HEK293 (cell line): ENCODE measurements around the gene RHD.
A peak's percentile ranks its signal among the peaks of the same experiment; 100 is the strongest.

ENCODE experiments used
- GLI4 ChIP-seq: fragments of 450-650 bp; formaldehyde crosslinking; IDR thresholded peaks from 2 replicates; pipeline ENCODE4 v1.5.1; 2016; ENCODE audit warnings: missing biosample characterization, missing genetic modification characterization
- IKZF3 ChIP-seq: fragments of 450-650 bp; IDR thresholded peaks from 2 replicates; pipeline ENCODE4 v1.5.0; 2018; ENCODE audit warnings: missing biosample characterization, mild to moderate bottlenecking, missing genetic modification characterization, moderate library complexity
- KLF7 ChIP-seq: fragments of 450-650 bp; formaldehyde crosslinking; IDR thresholded peaks from 2 replicates; pipeline ENCODE4 v1.5.1; 2016; ENCODE audit warnings: missing biosample characterization, missing genetic modification characterization, borderline replicate concordance
- MZF1 ChIP-seq: fragments of 450-650 bp; formaldehyde crosslinking; IDR thresholded peaks from 2 replicates; pipeline ENCODE4 v1.5.1; 2017; ENCODE audit warnings: missing biosample characterization, missing genetic modification characterization, borderline replicate concordance
- ZEB2 ChIP-seq: fragments of 450-650 bp; formaldehyde crosslinking; IDR thresholded peaks from 2 replicates; pipeline ENCODE4 v1.5.1; 2016; ENCODE audit warnings: missing biosample characterization, missing genetic modification characterization
- ZFP69B ChIP-seq: fragments of 450-650 bp; formaldehyde crosslinking; IDR thresholded peaks from 2 replicates; pipeline ENCODE4 v1.5.1; 2016; ENCODE audit warnings: missing biosample characterization, missing genetic modification characterization
- ZNF138 ChIP-seq: fragments of 450-650 bp; formaldehyde crosslinking; IDR thresholded peaks from 2 replicates; pipeline ENCODE4 v1.5.1; 2016; ENCODE audit warnings: missing biosample characterization, missing genetic modification characterization, borderline replicate concordance
- ZNF157 ChIP-seq: fragments of 450-650 bp; formaldehyde crosslinking; IDR thresholded peaks from 2 replicates; pipeline ENCODE4 v1.5.1; 2016; ENCODE audit warnings: missing biosample characterization, missing genetic modification characterization
- ZNF169 ChIP-seq: fragments of 450-650 bp; formaldehyde crosslinking; IDR thresholded peaks from 2 replicates; pipeline ENCODE4 v1.5.1; 2016; ENCODE audit warnings: missing biosample characterization, missing genetic modification characterization
- ZNF223 ChIP-seq: fragments of 450-650 bp; formaldehyde crosslinking; IDR thresholded peaks from 2 replicates; pipeline ENCODE4 v1.5.1; 2016; ENCODE audit warnings: missing biosample characterization, missing genetic modification characterization
- ZNF24 ChIP-seq: fragments of 450-650 bp; formaldehyde crosslinking; IDR thresholded peaks from 2 replicates; pipeline ENCODE4 v1.5.1; 2016; ENCODE audit warnings: missing biosample characterization, missing genetic modification characterization
- ZNF274 ChIP-seq, 2 experiments: fragments of 200-500 bp in 1 of 2; fragments of 450-650 bp in 1 of 2; sonication (Bioruptor generic) in 1 of 2; formaldehyde crosslinking in 1 of 2; IDR thresholded peaks; 2 replicates each; pipeline versions ENCODE4 v1.5.1 to v1.6.1; 2014 to 2016; ENCODE audit warnings: borderline replicate concordance in 1 of 2, inconsistent platforms in 1 of 2, low read length in 1 of 2, missing biosample characterization in 1 of 2, missing genetic modification characterization in 1 of 2
- ZNF292 ChIP-seq: fragments of 450-650 bp; formaldehyde crosslinking; IDR thresholded peaks from 2 replicates; pipeline ENCODE4 v1.5.1; 2016; ENCODE audit warnings: low read depth, missing biosample characterization, missing genetic modification characterization, borderline replicate concordance
- ZNF48 ChIP-seq: fragments of 450-650 bp; formaldehyde crosslinking; IDR thresholded peaks from 2 replicates; pipeline ENCODE4 v1.5.1; 2016; ENCODE audit warnings: missing biosample characterization, missing genetic modification characterization
- ZNF514 ChIP-seq: fragments of 450-650 bp; formaldehyde crosslinking; IDR thresholded peaks from 2 replicates; pipeline ENCODE4 v1.5.1; 2016; ENCODE audit warnings: missing biosample characterization, missing genetic modification characterization
- ZNF561 ChIP-seq: fragments of 450-650 bp; IDR thresholded peaks from 2 replicates; pipeline ENCODE4 v1.5.1; 2018; ENCODE audit warnings: missing biosample characterization, missing genetic modification characterization, borderline replicate concordance
- ZNF623 ChIP-seq: fragments of 450-650 bp; formaldehyde crosslinking; IDR thresholded peaks from 2 replicates; pipeline ENCODE4 v1.5.1; 2016; ENCODE audit warnings: missing biosample characterization, missing genetic modification characterization
- ZNF707 ChIP-seq: fragments of 450-650 bp; formaldehyde crosslinking; IDR thresholded peaks from 2 replicates; pipeline ENCODE4 v1.5.1; 2016; ENCODE audit warnings: missing biosample characterization, missing genetic modification characterization
- ZNF747 ChIP-seq: fragments of 450-650 bp; formaldehyde crosslinking; IDR thresholded peaks from 2 replicates; pipeline ENCODE4 v1.5.1; 2016; ENCODE audit warnings: missing biosample characterization, missing genetic modification characterization
- ZNF785 ChIP-seq: fragments of 450-650 bp; formaldehyde crosslinking; IDR thresholded peaks from 2 replicates; pipeline ENCODE4 v1.5.1; 2016; ENCODE audit warnings: missing biosample characterization, missing genetic modification characterization
- ZNF791 ChIP-seq: fragments of 450-650 bp; formaldehyde crosslinking; IDR thresholded peaks from 2 replicates; pipeline ENCODE4 v1.5.1; 2016; ENCODE audit warnings: missing biosample characterization, missing genetic modification characterization
- ZSCAN30 ChIP-seq: fragments of 450-650 bp; IDR thresholded peaks from 2 replicates; pipeline ENCODE4 v1.5.1; 2018; ENCODE audit warnings: missing biosample characterization, mild to moderate bottlenecking, missing genetic modification characterization, moderate library complexity
- TF ChIP-seq, protein P1 (sequence below): fragments of 450-650 bp; formaldehyde crosslinking; IDR thresholded peaks from 2 replicates; pipeline ENCODE4 v1.5.1; 2016; ENCODE audit warnings: missing biosample characterization, missing genetic modification characterization
- TF ChIP-seq, protein P2 (sequence below): fragments of 450-650 bp; formaldehyde crosslinking; IDR thresholded peaks from 2 replicates; pipeline ENCODE4 v1.5.1; 2016; ENCODE audit warnings: missing biosample characterization, missing genetic modification characterization
- TF ChIP-seq, protein P3 (sequence below): fragments of 450-650 bp; formaldehyde crosslinking; IDR thresholded peaks from 2 replicates; pipeline ENCODE4 v1.5.1; 2016; ENCODE audit warnings: missing biosample characterization, missing genetic modification characterization
- TF ChIP-seq, protein P4 (sequence below): fragments of 450-650 bp; formaldehyde crosslinking; IDR thresholded peaks from 2 replicates; pipeline ENCODE4 v1.5.1; 2016; ENCODE audit warnings: missing biosample characterization, missing genetic modification characterization
- TF ChIP-seq, protein P5 (sequence below): IDR thresholded peaks from 2 replicates; pipeline ENCODE4 v1.6.1; 2011; ENCODE audit warnings: mild to moderate bottlenecking, low read depth, low read length, borderline replicate concordance
- TF ChIP-seq, protein P6 (sequence below): fragments of 450-650 bp; formaldehyde crosslinking; IDR thresholded peaks from 2 replicates; pipeline ENCODE4 v1.5.1; 2016; ENCODE audit warnings: missing biosample characterization, missing genetic modification characterization

The RHD gene

DNA sequence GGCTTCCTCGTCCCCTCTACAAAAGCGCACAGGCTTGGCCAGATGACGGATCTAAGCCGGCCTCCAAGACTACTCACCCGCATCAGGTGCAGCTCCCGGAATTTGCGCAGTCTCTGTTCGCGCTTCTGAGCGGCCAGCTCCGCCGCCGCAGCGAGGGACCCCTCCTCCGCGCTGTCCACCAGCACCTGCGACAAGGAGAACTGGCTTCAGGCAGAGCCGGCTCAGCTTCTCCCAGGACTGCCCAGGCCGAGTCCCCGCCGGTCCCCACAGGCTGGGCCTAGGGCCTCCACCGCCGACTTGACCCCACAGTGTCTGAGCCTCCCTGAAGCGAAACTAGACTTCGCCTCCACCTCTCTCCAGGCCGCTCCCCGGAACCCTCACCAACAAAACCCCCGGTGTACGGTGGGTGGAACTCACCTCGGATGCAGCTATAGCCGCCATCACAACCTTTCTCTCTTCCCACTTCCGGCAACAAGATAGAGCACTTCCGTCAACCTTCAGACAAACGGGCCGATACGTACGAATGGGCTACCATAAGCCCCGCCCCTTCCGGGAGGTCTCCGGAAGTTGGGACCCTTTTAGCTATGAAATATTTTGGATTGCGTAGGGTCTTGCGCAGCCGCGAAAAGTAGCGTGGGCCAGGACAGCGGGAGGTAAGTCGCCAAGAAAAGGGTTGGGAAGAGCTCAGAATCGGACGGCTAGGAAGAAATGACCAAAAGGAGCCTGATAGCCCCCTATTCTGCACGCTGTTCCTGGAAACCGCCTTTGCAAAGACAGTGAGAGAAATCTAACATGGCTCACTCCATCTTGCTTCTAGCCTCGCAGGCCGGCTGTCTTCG, 40.1 kb upstream of the RHD start, which contains the start of gene SYF2 (continued):
- no peak for TF ChIP-seq IKZF3 (tag by site-specific recombination)
- no peak for TF ChIP-seq ZNF48 (tag by site-specific recombination)
- TF ChIP-seq, protein P1, sequence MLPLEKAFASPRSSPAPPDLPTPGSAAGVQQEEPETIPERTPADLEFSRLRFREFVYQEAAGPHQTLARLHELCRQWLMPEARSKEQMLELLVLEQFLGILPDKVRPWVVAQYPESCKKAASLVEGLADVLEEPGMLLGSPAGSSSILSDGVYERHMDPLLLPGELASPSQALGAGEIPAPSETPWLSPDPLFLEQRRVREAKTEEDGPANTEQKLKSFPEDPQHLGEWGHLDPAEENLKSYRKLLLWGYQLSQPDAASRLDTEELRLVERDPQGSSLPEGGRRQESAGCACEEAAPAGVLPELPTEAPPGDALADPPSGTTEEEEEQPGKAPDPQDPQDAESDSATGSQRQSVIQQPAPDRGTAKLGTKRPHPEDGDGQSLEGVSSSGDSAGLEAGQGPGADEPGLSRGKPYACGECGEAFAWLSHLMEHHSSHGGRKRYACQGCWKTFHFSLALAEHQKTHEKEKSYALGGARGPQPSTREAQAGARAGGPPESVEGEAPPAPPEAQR (tag by site-specific recombination) = no peak
- TF ChIP-seq ZNF24 (tag by site-specific recombination) = no peak
- TF ChIP-seq ZNF274 (IDR thresholded peaks at IDR 0.05; ENCODE audit: low read length) = no peak
- no peak for TF ChIP-seq ZNF274 (tag by site-specific recombination; IDR thresholded peaks at IDR 0.05; ENCODE audit: borderline replicate concordance)
- TF ChIP-seq ZSCAN30 (tag by site-specific recombination) = no peak
- TF ChIP-seq ZFP69B (tag by site-specific recombination) = 0 out of 2 replicates have a peak, but pooled peaks have one; percentile 23
- no peak for TF ChIP-seq ZNF791 (tag by site-specific recombination)
- TF ChIP-seq, protein P2, sequence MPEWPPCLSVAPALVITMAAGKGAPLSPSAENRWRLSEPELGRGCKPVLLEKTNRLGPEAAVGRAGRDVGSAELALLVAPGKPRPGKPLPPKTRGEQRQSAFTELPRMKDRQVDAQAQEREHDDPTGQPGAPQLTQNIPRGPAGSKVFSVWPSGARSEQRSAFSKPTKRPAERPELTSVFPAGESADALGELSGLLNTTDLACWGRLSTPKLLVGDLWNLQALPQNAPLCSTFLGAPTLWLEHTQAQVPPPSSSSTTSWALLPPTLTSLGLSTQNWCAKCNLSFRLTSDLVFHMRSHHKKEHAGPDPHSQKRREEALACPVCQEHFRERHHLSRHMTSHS (tag by site-specific recombination) = no peak
- TF ChIP-seq, protein P3, sequence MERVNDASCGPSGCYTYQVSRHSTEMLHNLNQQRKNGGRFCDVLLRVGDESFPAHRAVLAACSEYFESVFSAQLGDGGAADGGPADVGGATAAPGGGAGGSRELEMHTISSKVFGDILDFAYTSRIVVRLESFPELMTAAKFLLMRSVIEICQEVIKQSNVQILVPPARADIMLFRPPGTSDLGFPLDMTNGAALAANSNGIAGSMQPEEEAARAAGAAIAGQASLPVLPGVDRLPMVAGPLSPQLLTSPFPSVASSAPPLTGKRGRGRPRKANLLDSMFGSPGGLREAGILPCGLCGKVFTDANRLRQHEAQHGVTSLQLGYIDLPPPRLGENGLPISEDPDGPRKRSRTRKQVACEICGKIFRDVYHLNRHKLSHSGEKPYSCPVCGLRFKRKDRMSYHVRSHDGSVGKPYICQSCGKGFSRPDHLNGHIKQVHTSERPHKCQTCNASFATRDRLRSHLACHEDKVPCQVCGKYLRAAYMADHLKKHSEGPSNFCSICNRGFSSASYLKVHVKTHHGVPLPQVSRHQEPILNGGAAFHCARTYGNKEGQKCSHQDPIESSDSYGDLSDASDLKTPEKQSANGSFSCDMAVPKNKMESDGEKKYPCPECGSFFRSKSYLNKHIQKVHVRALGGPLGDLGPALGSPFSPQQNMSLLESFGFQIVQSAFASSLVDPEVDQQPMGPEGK = no peak
- TF ChIP-seq ZNF747 (tag by site-specific recombination) = no peak
- no peak for TF ChIP-seq KLF7 (tag by site-specific recombination)
- TF ChIP-seq, protein P4, sequence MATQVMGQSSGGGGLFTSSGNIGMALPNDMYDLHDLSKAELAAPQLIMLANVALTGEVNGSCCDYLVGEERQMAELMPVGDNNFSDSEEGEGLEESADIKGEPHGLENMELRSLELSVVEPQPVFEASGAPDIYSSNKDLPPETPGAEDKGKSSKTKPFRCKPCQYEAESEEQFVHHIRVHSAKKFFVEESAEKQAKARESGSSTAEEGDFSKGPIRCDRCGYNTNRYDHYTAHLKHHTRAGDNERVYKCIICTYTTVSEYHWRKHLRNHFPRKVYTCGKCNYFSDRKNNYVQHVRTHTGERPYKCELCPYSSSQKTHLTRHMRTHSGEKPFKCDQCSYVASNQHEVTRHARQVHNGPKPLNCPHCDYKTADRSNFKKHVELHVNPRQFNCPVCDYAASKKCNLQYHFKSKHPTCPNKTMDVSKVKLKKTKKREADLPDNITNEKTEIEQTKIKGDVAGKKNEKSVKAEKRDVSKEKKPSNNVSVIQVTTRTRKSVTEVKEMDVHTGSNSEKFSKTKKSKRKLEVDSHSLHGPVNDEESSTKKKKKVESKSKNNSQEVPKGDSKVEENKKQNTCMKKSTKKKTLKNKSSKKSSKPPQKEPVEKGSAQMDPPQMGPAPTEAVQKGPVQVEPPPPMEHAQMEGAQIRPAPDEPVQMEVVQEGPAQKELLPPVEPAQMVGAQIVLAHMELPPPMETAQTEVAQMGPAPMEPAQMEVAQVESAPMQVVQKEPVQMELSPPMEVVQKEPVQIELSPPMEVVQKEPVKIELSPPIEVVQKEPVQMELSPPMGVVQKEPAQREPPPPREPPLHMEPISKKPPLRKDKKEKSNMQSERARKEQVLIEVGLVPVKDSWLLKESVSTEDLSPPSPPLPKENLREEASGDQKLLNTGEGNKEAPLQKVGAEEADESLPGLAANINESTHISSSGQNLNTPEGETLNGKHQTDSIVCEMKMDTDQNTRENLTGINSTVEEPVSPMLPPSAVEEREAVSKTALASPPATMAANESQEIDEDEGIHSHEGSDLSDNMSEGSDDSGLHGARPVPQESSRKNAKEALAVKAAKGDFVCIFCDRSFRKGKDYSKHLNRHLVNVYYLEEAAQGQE = peak; percentile 62
- TF ChIP-seq, protein P5, sequence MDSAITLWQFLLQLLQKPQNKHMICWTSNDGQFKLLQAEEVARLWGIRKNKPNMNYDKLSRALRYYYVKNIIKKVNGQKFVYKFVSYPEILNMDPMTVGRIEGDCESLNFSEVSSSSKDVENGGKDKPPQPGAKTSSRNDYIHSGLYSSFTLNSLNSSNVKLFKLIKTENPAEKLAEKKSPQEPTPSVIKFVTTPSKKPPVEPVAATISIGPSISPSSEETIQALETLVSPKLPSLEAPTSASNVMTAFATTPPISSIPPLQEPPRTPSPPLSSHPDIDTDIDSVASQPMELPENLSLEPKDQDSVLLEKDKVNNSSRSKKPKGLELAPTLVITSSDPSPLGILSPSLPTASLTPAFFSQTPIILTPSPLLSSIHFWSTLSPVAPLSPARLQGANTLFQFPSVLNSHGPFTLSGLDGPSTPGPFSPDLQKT = no peak
- no peak for TF ChIP-seq ZNF514
- TF ChIP-seq ZNF707 = no peak
- no peak for TF ChIP-seq ZNF292 (tag by site-specific recombination)
- TF ChIP-seq ZNF138 (tag by site-specific recombination) = no peak
- TF ChIP-seq ZNF223 (tag by site-specific recombination) = no peak
- TF ChIP-seq, protein P6, sequence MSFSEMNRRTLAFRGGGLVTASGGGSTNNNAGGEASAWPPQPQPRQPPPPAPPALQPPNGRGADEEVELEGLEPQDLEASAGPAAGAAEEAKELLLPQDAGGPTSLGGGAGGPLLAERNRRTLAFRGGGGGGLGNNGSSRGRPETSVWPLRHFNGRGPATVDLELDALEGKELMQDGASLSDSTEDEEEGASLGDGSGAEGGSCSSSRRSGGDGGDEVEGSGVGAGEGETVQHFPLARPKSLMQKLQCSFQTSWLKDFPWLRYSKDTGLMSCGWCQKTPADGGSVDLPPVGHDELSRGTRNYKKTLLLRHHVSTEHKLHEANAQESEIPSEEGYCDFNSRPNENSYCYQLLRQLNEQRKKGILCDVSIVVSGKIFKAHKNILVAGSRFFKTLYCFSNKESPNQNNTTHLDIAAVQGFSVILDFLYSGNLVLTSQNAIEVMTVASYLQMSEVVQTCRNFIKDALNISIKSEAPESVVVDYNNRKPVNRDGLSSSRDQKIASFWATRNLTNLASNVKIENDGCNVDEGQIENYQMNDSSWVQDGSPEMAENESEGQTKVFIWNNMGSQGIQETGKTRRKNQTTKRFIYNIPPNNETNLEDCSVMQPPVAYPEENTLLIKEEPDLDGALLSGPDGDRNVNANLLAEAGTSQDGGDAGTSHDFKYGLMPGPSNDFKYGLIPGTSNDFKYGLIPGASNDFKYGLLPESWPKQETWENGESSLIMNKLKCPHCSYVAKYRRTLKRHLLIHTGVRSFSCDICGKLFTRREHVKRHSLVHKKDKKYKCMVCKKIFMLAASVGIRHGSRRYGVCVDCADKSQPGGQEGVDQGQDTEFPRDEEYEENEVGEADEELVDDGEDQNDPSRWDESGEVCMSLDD (tag by site-specific recombination) = no peak
- TF ChIP-seq GLI4 (tag by site-specific recombination) = no peak
- TF ChIP-seq MZF1 (tag by site-specific recombination) = no peak
- TF ChIP-seq ZNF785 = no peak
- no peak for TF ChIP-seq ZEB2
- no peak for TF ChIP-seq ZNF169
- TF ChIP-seq ZNF561 (tag by site-specific recombination) = no peak
- TF ChIP-seq ZNF157 (tag by site-specific recombination) = no peak
- TF ChIP-seq ZNF623 = no peak
